MV-4-11 (cell line): Measurements from ENCODE around the gene TLE1.
A peak's percentile ranks its signal among the peaks of the same experiment; 100 is the strongest.
"Not testable (repeated sequence)": the region's sequence is repeated elsewhere in the genome, so short reads cannot be mapped to it uniquely, and the experiment has no call there.

Source experiments
- DNase-seq: peaks from one replicate; lab custom pipeline; 2025; lab: John Stamatoyannopoulos, UW

The TLE1 gene

DNA sequence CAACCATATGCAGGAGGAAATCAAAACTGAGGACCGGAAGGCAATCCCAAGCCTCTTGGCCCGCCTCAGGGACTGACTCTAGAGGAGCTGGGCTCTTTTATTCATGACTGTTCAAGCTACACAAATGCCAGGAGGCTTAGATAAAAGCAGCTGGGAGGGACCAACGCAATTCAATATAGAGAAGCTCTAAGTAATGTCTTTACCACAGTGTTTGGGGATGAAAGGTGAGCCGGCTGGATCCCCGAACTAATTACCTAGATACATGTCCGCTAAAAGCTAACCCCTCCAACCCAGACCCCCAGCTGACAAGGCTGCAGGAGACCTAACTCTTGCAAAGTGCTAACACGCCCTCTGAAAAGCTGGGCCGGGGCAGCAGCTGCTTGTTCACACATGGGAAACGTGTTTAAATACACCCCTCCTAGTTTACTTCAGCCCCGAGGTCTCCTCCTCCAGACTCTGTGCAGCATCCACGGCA lies 67.5 kb downstream of the TLE1 start:
- DNase-seq = no peak

DNA sequence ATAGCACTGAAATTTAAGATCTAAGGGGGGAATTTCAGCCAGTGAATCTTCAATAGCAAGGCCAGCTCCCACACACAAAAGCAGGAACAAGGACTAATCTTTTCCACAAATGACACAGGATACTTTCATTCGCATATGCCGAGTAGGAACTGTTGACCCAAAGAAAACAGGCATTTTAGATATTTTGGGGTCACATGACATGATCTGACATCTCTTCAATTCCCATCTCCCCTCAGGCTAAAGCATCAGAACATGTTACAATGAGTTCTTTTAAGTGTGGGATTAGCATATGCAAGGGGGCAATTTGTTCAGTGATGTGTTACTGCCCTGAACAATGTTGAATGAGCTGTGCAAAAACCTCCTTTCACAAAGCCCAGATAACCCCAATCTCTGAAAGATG lies 68.2 kb downstream of the TLE1 start:
- no peak for DNase-seq

DNA sequence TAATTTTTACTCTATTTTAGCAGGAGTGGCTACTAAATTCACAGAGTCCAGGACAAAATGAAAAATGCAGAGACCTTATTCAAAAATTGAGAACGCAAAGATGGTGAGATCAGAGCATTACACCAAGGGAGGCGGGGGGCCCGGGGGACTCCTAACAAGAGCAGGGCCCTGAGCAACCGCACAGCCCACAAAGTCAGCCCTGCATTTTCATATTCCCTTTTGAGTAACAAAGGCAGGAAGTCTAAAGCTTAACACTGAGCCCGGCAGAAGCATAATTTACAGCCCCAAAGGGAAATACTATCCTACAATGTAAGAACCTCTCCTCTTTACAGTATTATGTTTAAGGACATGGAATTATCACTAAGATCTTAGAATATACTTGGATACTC lies 69.4 kb downstream of the TLE1 start:
- DNase-seq = peak; percentile 81

DNA sequence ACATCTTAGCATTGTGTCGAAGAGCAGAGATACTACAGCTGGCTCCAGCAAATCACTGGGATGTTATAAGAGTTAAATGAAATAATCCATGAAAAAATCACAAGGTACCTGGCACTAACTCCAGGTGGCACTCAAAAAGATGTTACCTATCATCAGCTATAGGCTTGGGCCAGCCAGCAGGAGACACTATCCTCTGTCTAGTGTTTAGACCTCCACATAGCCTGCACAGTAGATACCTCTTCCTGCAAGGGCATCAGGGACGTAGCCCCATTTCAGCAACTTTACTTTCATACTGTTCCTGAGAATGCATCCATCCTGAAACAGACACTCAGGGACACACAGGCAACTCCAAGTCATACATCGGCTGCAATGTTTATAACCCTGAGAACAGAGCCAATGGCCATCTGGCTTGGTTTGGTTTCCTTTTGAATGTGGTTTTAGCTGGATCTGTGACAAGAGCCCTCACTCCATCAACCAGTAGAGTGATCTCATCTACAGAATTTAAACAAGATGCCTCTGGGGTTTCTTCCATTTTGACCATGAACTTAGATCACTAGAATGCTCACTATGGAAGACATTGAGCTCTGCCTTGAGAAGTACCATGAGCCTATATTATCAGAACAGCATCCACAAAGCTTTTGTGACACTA lies 69.9 kb downstream of the TLE1 start:
- peak; percentile 80 for DNase-seq

DNA sequence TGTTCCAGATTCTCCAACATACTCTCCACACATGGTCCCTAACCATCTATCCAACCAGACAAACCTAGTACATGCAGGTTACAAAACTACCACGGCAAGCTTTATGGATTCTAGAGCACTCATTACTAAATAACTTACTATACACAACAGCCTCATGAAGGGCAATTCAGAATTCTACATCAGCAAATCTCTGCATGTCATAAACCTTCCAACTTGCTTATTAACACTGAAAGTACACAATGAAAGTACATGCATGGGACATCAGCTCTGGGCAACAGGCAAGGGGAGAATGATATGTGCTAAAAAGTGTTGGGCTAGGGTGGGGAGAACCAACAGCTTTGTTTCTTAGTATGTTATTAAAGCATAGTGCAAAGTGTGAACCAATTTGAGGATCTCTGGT lies 70.4 kb downstream of the TLE1 start:
- DNase-seq = no peak

DNA sequence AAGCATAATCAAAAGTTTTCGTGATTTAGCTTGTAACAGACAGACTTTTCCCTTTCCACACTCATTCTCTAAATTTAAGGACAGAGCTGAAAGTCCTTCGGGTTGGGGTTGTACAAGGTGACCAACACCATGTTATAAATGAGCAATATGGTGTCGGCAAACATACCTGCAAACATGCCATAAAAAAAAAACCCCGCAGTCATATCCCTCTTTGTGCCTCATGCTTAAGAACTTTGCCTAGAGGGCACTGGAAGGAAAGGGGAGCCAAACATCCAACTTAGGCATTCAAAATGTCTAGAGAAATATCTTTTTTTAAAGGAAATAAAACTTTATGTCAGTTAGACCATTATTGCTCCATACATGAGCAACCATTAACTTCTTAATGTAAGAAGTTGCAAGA lies 73.2 kb downstream of the TLE1 start:
- DNase-seq = no peak

DNA sequence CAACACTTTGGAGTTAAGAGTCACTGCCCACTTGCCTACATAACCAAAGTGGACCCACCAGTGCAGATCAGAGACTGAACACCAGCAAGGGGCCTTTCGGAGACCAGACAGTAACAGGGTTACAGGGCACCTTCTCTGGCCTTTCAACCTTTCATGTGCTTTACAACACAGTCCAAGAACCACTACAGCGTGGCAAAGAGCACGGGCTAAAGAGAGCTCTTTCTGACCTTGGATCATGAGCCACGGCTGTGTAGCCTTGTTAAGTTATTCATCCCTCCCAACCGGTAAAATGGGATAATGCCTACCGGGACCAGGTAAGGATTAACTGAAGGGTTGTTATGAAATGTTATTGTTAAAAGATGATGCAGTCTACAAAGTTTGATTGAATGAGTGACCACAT lies 75.0 kb downstream of the TLE1 start:
- DNase-seq = no peak

DNA sequence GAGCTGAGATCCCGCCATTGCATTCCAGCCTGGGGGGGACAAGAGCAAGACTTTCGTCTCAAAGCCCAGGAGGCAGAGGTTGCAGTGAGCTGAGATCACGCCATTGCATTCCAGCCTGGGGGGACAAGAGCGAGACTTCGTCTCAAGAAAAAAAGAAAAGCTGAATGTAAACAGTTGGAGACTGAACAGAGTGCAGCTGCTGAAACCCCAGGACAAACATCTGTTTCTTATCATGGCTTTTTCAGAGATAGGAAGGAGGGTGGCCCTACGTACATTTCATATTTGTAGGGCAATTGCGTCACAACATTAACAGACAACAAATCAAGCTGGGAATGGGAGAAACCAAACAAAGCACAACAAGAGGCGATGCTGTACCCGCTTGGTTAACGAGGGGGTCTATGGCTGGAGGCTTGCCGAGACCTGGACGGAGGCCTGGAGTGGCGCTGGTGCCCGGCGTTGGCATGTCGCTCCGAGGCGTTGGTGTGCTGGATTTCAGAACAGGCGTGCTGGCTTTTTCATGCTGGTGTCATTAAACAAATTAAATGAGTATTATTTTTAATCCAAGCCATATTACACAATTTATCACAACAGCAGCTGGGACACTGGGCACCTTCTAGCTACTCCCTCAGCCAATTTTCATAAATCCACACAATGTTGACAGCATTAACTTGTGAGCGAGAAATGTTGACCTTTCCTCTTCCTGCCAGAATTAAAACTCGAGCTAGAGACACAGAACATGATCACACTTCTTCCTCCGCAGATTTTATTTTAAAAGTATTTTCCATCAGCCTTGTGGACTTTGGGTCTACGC lies 76.1 kb downstream of the TLE1 start:
- no peak for DNase-seq

DNA sequence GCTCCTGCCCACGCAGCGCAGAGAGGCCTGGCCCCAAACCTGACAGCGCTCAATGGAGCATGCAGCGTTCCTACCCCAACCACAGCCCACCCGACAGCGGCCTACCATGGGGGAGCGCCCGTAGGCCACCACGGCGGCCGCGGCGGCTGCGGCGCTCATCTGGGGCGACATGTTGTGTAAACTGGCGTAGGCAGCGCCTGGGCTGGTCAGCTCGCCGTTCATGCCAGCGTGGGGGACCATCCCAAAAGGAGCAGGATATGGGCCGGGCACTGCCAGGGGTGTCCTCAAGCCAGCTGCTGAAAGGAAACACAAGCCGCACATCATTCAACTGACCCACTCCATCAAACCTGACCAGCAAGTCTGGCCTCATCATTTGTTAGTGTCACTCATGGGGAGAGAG lies 77.7 kb downstream of the TLE1 start:
- no peak for DNase-seq

DNA sequence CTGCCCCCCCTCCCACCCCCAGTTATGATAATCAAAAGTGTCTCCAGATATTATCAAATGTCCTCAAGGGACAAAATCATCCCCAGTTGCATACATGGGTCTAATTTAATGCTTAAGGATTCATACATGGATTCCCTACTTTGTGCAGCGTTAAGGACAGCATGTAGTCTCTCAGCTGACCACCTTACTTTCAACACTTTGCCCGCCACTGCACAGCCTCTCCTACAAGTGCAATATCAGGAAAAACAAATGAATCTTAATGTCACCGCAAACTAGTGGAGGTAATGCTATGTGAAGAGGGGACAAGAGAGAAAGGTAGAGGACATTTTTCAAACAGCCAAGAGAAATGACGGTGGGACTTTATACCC lies 78.6 kb downstream of the TLE1 start:
- no peak for DNase-seq

DNA sequence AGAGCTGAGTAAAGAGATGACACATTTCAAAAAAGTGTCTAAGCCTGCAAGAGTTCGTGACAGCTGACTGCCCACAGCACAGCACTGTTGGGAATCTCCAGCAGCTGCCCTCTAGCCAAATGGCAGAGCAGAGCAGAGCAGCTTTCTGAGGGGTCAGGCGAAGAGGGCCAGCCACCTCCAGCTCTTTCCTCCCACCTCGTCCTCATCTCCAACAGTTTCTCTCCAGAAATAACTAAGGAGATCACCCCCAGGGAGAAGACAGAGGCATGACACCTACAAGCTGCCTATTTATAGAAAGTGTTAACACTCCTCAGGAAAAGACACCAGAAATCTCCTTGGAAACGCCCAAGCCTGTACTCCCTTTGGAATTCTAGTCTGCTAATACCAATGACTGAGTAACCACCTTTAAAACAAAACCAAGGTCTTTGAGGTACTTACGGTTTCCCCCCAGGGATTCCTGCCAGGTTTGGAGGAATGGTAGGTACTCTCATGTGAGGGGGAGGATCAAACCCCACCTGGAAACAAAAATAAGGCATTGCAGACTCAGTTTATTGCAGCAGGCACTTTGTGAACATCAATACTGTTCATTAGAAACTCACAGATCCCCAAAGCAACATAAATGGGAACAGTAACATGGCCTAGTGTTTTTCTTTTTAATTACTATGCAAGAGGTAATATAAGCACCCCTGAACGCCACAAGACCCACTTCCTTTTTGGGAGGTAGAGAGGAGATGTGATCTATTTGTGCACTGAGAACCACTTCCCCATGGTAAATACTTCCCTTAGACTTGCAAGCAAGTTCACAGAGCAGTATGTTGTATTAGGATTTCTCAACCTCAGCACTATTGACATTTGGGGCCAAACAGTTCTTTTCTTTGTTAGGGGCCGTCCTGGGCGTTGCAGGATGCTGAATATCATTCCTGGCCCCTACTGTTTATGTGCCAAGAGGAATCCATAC lies 79.3 kb downstream of the TLE1 start:
- peak; percentile 94 for DNase-seq

DNA sequence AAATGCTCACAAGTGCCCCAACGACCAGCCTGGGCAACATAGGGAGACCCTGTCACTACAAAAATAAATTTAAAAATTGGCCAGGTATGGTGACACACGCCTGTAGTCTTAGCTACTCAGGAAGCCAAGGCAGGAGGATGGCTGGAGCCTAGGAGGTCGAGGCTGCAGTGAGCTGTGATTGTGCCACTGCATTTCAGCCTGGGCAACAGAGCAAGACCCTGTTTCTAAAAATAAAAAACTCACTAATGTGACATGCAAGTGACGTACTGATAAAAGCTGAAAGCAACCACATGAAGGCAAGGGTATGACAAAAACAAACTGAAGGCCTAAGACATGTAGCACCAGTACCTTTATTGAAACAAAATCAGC lies 81.1 kb downstream of the TLE1 start:
- DNase-seq = no peak

DNA sequence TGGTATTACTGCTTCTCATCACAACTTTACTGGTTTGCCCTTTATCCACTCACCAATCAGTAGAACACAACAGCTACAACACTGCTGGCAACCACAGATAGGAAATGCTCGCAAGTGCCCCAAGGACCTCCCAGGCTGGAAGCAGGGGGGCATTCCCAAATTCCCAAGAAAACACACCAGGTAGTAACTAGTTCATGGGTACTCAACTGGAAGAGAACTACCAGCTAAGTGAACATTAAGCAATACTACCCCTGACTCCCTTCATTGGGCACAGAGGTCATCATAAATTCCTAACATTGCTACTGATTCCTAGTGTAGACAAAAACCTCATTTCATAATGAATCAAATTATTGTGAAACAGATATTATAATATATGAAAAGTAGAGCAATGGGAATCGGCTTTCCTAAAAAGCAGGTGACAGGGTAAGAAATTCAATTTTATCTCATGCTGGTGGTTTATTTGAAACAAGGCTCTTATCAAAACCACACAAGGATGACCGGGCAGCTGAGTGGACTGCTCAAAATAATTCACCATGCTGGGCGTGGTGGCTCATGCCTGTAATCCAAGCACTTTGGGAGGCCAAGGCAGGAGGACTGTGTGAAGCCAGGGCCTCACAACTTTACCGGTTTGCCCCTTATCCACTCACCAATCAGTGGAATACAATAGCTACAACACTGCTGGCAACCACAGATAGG lies 81.6 kb downstream of the TLE1 start:
- DNase-seq = no peak

DNA sequence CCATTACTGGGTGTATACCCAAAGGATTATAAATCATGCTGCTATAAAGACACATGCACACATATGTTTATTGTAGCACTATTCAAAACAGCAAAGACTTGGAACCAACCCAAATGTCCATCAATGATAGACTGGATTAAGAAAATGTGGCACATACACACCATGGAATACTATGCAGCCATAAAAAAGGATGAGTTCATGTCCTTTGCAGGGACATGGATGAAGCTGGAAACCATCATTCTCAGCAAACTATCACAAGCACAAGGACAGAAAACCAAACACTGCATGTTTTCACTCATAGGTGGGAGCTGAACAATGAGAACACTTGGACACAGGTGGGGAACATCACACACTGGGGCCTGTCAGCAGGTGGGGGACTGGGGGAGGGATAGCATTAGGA lies 83.1 kb downstream of the TLE1 start:
- DNase-seq = not testable (repeated sequence)

DNA sequence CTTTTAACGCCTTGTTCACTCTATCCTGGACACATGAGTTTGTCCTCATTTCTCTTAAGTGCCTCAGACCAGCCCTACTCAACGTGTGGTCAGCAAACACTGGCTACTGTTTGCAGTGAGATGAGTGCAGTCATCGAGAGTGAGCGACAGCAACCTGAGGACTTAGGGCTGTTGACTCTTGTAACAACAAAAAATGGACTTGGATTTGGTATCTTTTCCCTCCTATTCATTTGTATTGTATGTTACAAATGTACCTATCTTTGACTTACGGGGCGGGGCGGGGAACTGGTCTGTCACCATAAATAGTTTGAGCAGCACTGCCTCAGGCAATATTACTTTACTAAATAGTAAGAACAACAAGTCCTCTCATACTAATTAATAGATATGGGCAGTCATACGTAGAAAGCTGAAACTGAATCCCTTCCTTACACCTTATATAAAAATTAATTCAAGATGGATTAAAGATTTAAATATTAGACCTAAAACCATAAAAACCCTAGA lies 84.1 kb downstream of the TLE1 start:
- no peak for DNase-seq

DNA sequence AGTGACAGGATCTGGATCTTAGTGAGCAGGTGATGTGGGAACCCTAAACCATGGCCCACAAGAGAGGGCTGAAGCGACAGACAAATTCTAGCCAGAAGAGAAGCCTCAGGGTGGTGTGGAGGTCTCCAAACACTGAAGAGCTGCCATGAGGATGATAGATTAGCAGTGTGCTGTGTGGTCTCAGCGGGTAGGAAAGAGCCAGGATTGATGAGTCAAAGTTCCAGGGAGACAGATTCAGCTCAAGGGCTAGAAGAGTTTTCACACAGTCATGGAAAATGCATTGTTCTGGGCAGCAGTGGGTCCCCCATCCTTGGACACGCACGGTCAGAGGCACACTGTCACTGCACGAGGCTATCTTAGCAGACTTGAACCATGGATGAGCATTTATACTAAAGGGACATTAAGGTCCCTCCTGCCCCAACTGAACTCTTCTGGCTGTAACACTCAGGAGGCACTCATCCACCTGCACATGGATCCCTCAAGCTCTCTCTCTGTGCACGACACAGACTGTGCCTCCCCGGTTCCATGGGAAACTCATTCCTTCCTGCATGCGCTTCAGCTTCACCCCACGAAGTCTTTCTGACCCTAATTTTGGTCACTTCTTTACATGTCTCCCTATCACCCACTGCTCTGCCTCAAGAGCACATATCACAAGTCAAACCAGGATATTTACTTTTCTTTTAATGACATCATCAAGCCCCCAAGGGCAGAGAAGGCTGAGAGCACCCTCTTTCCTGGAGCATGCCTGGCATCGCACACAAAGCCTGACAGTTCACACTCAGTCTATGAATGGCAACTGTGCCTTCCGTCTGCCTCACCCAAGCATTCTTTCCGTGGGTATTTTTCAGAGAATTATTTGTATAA lies 84.8 kb downstream of the TLE1 start:
- DNase-seq = no peak

DNA sequence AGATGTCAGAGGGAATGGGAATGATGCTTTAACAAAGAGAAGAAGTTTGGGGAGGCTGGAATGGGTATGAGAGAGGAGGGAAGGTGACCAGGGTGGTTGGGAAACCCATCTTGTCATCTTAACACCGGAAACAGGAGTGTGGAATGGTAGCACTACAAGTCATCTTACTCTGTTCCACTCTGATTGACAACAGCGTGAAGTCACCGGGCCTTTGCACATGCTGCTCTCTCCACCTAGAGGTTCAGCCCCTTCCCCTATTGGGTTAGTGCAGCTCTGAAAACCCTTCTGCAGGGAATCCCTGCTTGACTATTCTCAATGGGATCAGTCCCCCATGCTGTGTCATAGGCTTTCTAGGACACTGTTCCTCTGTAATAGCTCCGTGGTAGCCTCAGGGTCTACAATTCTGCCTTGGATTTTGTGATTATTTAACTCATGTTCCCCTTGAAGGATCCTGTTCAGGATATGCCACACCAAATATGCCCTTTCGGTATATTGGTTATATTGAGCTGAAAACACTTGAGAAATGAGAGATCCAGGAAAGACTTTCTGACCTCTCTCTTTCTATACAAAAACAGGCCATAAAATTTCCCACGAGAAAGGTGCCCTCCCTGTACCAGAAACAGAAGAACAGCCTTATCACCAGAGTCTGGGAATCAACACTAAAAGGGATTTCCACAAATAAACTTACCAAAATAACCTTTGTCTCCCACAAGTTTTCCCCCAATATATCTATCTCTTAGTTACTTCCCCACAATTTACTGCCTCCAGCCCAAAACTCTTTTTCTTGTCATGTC lies 86.3 kb downstream of the TLE1 start:
- DNase-seq = no peak

DNA sequence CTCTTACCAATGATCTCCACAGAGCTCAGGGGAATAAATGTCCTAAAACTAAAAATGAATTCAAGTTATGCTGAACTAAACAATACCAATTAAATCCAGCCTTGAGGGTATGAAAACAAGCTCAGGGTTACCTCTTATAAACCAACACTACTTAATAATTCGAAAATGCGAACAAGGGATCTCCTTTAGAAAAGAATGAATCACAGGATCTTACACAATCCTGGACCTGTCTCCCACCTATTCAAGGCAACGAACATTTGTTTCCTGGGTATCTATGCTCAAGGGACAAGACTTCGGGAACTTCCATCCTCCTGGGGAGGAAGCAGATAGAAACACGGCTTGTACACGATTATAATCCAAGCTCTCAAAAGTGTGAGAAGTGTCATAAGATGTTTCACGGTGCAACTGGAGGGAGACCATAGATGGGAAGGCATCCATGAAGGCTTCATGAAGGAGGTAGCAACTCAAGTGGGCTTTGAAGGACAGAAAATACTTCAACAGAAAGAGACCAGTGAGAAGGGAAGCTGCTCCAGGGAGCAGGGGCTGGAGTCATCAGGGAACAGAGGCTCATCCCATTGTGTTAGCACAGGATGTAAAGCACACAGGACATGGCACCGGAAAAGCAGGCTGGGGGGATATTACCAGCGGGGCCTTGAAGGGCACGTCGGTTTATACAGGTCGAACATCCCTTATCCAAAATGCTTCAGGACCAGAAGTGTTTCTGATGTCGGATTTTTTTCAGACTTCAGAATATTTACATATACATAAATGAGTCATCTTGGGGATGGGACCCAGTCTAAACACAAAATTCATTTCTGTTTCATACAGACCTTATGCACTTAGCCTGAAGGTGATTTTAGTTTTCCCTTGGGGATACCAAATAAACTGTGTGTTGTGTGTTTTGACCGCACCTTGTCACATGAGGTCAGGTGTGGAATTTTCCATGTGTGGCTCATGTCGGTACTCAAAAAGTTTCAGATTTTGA lies 87.4 kb downstream of the TLE1 start:
- DNase-seq = no peak

DNA sequence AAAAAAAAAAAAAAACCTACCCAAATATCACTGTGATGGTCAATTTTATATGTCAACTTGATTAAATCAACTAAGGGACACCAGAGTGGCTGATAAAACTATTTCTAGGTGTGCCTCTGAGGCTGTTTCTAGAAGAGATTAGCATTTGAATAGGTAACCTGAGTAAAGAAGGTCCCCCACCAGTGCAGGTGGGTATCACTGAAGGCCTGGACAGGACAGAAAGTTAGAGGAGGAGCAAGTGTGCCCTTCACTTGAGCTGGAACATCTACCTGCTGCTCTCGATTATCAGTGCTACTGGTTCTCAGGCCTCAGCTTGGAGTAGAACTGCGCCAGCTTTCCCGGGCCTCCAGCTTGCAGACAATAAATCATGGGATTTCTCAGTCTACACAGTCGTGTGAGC lies 88.7 kb downstream of the TLE1 start:
- DNase-seq = no peak
